ENCODE results near the gene QKI. TPM values are rescaled to one million over a fixed set of nuclear protein-coding genes. Genes with fewer than 3 reads are reported as not detected.

The QKI gene
- total and polyA plus RNA-seq, 2 experiments from 2014 or later, result 38.0 to 92.5 TPM

GRCh38 chr6:163395122-163395830, 19.2 kb upstream of the QKI start:
- Histone ChIP-seq H2AFZ (no peak overlapping the region), H3K9me3 (ENCODE audit: low read depth) (no peaks in the 10 kb centered on the region), H3K27me3 (no peaks in the 10 kb centered on the region), H3K79me2 (no peaks in the 10 kb centered on the region), H3K4me3 (no peak overlapping the region), H3K36me3 (replicated peaks; ENCODE audit: insufficient read depth, low read depth) (no peaks in the 10 kb centered on the region), H3K27ac (no peak overlapping the region), H3K9me2 (replicated peaks; ENCODE audit: insufficient read depth) (no peaks in the 10 kb centered on the region), H3K4me2 (no peak overlapping the region), H4K20me1 (ENCODE audit: insufficient read depth, poor library complexity, severe bottlenecking) (no peaks in the 10 kb centered on the region), H3K4me1 (ENCODE audit: insufficient read depth) (no peaks in the 10 kb centered on the region)
- WGBS (ENCODE audit: low lambda C conversion rate, missing lambda C conversion rate), result 83% methylated on average over 5 of the region's 5 CpGs
- no peak for DNase-seq (ENCODE audit: low spot score)
- TF ChIP-seq EZH2 (IDR thresholded peaks at IDR 0.05; ENCODE audit: borderline replicate concordance) (no peak), EZH2phosphoT487 (IDR thresholded peaks at IDR 0.05; ENCODE audit: low read depth, severe bottlenecking, unreplicated experiment) (no peak), CTCF (IDR thresholded peaks at IDR 0.05; ENCODE audit: poor library complexity) (no peak)

GRCh38 chr6:163395831-163396185, 18.7 kb upstream of the QKI start:
- WGBS (ENCODE audit: low lambda C conversion rate, missing lambda C conversion rate), result 86% methylated on average over 3 of the region's 3 CpGs
- TF ChIP-seq EZH2 (IDR thresholded peaks at IDR 0.05; ENCODE audit: borderline replicate concordance), result no peak
- TF ChIP-seq CTCF (IDR thresholded peaks at IDR 0.05; ENCODE audit: poor library complexity), result no peak
- TF ChIP-seq EZH2phosphoT487 (IDR thresholded peaks at IDR 0.05; ENCODE audit: low read depth, severe bottlenecking, unreplicated experiment), result no peak
- Histone ChIP-seq H3K4me2 (no peak overlapping the region), H3K9me3 (ENCODE audit: low read depth) (no peaks in the 10 kb centered on the region), H4K20me1 (ENCODE audit: insufficient read depth, poor library complexity, severe bottlenecking) (no peaks in the 10 kb centered on the region), H3K4me3 (no peak overlapping the region), H2AFZ (no peak overlapping the region), H3K27me3 (no peaks in the 10 kb centered on the region), H3K4me1 (ENCODE audit: insufficient read depth) (no peaks in the 10 kb centered on the region), H3K9me2 (replicated peaks; ENCODE audit: insufficient read depth) (no peaks in the 10 kb centered on the region), H3K79me2 (no peaks in the 10 kb centered on the region), H3K27ac (no peak overlapping the region), H3K36me3 (replicated peaks; ENCODE audit: insufficient read depth, low read depth) (no peaks in the 10 kb centered on the region)
- DNase-seq (ENCODE audit: low spot score), result no peak

GRCh38 chr6:163397326-163397725, 17.2 kb upstream of the QKI start:
- Histone ChIP-seq H3K9me2 (replicated peaks; ENCODE audit: insufficient read depth) (no peaks in the 10 kb centered on the region), H4K20me1 (ENCODE audit: insufficient read depth, poor library complexity, severe bottlenecking) (no peaks in the 10 kb centered on the region), H3K27ac (no peak overlapping the region), H3K36me3 (replicated peaks; ENCODE audit: insufficient read depth, low read depth) (no peaks in the 10 kb centered on the region), H3K9me3 (ENCODE audit: low read depth) (no peaks in the 10 kb centered on the region), H3K4me2 (peak overlapping the region; percentile 82), H2AFZ (peak overlapping the region; percentile 92), H3K27me3 (no peaks in the 10 kb centered on the region), H3K4me1 (ENCODE audit: insufficient read depth) (no peaks in the 10 kb centered on the region), H3K79me2 (no peaks in the 10 kb centered on the region), H3K4me3 (no peak overlapping the region)
- no peak for DNase-seq (ENCODE audit: low spot score)
- no peak for TF ChIP-seq CTCF (IDR thresholded peaks at IDR 0.05; ENCODE audit: poor library complexity)
- no peak for TF ChIP-seq EZH2 (IDR thresholded peaks at IDR 0.05; ENCODE audit: borderline replicate concordance)
- no peak for TF ChIP-seq EZH2phosphoT487 (IDR thresholded peaks at IDR 0.05; ENCODE audit: low read depth, severe bottlenecking, unreplicated experiment)
- WGBS (ENCODE audit: low lambda C conversion rate, missing lambda C conversion rate), result 53% methylated on average over 4 of the region's 4 CpGs

Data from hepatocyte (in vitro differentiated cells).